ENCODE data around the gene AP2M1. TPM values are rescaled to one million over a fixed set of nuclear protein-coding genes. Genes with fewer than 3 reads are reported as not detected.

AP2M1 gene
- total and polyA plus RNA-seq, 11 donors, result 225 to 431 (median 337) TPM

DNA sequence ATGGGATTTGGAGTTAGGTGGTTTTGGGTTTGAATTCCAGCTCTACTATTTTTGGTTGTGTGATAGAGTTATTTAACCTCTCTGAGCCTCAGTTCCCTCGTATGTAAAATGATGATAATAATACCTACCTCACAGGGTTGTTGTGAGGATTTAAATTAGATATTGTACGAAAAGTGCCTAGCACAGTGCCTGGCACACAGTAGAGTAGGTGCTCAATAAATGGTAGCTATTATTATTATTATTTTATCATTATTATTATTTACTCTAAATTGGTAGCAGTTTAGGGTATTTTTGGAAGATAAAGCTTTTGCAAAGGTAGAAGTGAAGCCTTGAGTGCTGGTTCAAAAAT, 1.3 kb upstream of the AP2M1 start:
- no peak for DNase-seq
- intact Hi-C loops (cut with DNase I), result loop anchor here in 4 of 10 donors (5.0 to 10.0 kb wide), 4 partner anchors 36 to 141 kb away; partner anchors contain the start of genes PSMD2 (in 2 of the 4), EIF2B5 (in 1 of the 4) and EIF4G1 (in 1 of the 4)
- ATAC-seq, result no peak
- Histone ChIP-seq H3K4me3 (no peak overlapping the region), H3K27me3 (no peaks in the 10 kb centered on the region), H3K9me3 (no peaks in the 10 kb centered on the region), H3K36me3 (peaks cover 0 to 66% (median 59%) of the 10 kb centered on the region in 9 donors), H3K4me1 (peaks cover 0 to 40% (median 33%) of the 10 kb centered on the region in 12 donors), H3K27ac (peak overlapping the region in 6 of 12 donors; percentile 50 to 98 (median 69))
- TF ChIP-seq POLR2A (IDR thresholded peaks at IDR 0.05), result no peak
- TF ChIP-seq CTCF (IDR thresholded peaks at IDR 0.05), result no peak
- whole genome bisulfite sequencing, 4 donors, result 90 to 95% (median 91%) methylated on average over 2 of the region's 2 CpGs

DNA sequence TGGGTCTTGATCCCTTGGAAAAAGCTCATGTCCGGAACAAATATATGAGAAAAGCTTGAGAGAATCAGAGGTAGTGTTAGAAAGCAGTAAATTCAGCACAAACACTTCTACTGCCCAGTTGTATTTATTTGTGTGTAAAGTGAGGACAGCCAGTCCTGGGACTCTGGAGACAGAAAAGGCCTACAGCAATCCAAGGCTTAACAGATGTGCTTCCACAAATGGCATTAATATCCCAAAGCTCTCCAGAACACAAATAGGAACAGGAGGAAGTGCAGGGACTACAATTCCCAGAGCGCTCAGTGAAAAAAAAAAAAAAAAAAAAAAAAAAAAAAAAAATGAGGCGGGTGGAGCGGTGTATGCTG, 390 bp upstream of the AP2M1 start:
- H3K27ac ChIP-seq, result peak overlapping the region; percentile 2 to 98 (median 66)
- whole genome bisulfite sequencing, 4 donors, result 15 to 21% (median 19%) methylated on average over 4 of the region's 4 CpGs
- ATAC-seq (no peak), DNase-seq (no peak)
- TF ChIP-seq CTCF (IDR thresholded peaks at IDR 0.05) (no peak), POLR2A (IDR thresholded peaks at IDR 0.05) (no peak)
- peaks cover 0 to 48% (median 33%) of the 10 kb centered on the region in 12 donors for H3K4me1 ChIP-seq
- intact Hi-C loops (cut with DNase I), result loop anchor here in 5 of 10 donors (1.0 to 10.0 kb wide), 7 partner anchors 12 to 141 kb away; partner anchors contain the start of genes DVL3 (in 2 of the 5), PSMD2 (in 2 of the 5), ABCF3 (in 1 of the 5) and EIF2B5 (in 1 of the 5)
- H3K36me3 ChIP-seq, result peaks cover 0 to 66% (median 61%) of the 10 kb centered on the region in 9 donors
- no peaks in the 10 kb centered on the region for H3K9me3 ChIP-seq
- no peaks in the 10 kb centered on the region for H3K27me3 ChIP-seq
- H3K4me3 ChIP-seq, result peak overlapping the region in 5 of 12 donors; percentile 4 to 100 (median 97)

- no peaks in the 10 kb centered on the region for H3K9me3 ChIP-seq
- peaks cover 0 to 60% (median 33%) of the 10 kb centered on the region in 12 donors for H3K4me1 ChIP-seq
- peak overlapping the region; percentile 64 to 100 (median 97) for H3K4me3 ChIP-seq
- peaks cover 0 to 66% (median 62%) of the 10 kb centered on the region in 9 donors for H3K36me3 ChIP-seq
- DNase-seq (peak in 1 of 5 donors; percentile 25), ATAC-seq (no peak)
- intact Hi-C loops (cut with DNase I), result loop anchor here in 4 of 10 donors (1.0 to 10.0 kb wide), 5 partner anchors 19 to 142 kb away; partner anchors contain the start of genes DVL3 (in 1 of the 4), EIF4G1 (in 1 of the 4) and PSMD2 (in 1 of the 4)
- no peaks in the 10 kb centered on the region for H3K27me3 ChIP-seq
- TF ChIP-seq POLR2A (IDR thresholded peaks at IDR 0.05), result no peak
- no peak for TF ChIP-seq CTCF (IDR thresholded peaks at IDR 0.05)
- WGBS, 4 donors, result 17 to 21% (median 18%) methylated on average over 8 of the region's 8 CpGs
- peak overlapping the region; percentile 90 to 99 (median 96) for H3K27ac ChIP-seq
These were observed 851 bp downstream of the AP2M1 start for GRCh38 chr3:184175506-184175905.

DNA sequence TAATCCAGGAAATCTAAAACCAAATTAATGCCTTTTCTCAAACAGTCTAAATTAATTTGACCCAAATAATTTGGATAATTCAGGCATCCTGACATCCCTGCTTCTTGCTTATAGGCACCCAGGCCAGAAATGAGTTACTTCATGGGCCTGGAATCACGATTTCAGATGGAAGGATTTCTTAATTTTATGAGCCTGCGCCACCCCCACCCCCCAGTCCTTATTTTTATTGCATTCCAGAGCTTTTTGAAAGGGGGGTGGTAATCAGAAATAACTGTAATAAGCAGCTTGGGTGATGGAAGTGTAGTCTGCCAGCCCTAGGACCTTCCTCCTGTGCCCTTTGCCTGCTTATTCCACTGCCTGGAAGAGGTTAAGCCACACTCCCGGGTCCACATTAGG, 1.3 kb downstream of the AP2M1 start:
- Histone ChIP-seq H3K27ac (peak overlapping the region; percentile 49 to 99 (median 96)), H3K36me3 (peaks cover 3 to 66% (median 62%) of the 10 kb centered on the region in 9 donors), H3K9me3 (no peaks in the 10 kb centered on the region), H3K4me1 (peaks cover 0 to 60% (median 33%) of the 10 kb centered on the region in 12 donors), H3K27me3 (no peaks in the 10 kb centered on the region), H3K4me3 (peak overlapping the region; percentile 64 to 100 (median 97))
- no peak for TF ChIP-seq POLR2A (IDR thresholded peaks at IDR 0.05)
- no peak for TF ChIP-seq CTCF (IDR thresholded peaks at IDR 0.05)
- ATAC-seq (no peak), DNase-seq (no peak)
- intact Hi-C loops (cut with DNase I), result loop anchor here in 4 of 10 donors (1.0 to 10.0 kb wide), 5 partner anchors 19 to 141 kb away; partner anchors contain the start of genes DVL3 (in 1 of the 4), EIF4G1 (in 1 of the 4) and PSMD2 (in 1 of the 4)
- WGBS, 4 donors, result 26 to 34% (median 29%) methylated on average over 3 of the region's 3 CpGs

All from heart left ventricle (tissue), 16 donors.